Spinal cord (tissue), 10 donors: ENCODE data around the gene S100A1. TPM values are rescaled to one million over a fixed set of nuclear protein-coding genes. Genes with fewer than 3 reads are reported as not detected.
A peak's percentile ranks its signal among the peaks of the same experiment; 100 is the strongest.
"Not testable (repeated sequence)": the region's sequence is repeated elsewhere in the genome, so short reads cannot be mapped to it uniquely, and the experiment has no call there.

Experiments used
- DNase-seq, 6 donors: peaks; one replicate each; pipeline versions ENCODE4 v3.0.0 to v3.0.0-alpha.2; 2013 to 2015; ENCODE audit warnings: low spot score in 6 of 6, low read depth in 4 of 6
- H3K27ac ChIP-seq: one replicate; pipeline ENCODE4 v1.5.1; 2013; ENCODE audit warnings: low read depth, low read length, control low read depth
- H3K27me3 ChIP-seq: one replicate; pipeline ENCODE4 v1.6.1; 2013; ENCODE audit warnings: low read length; ENCODE audit not compliant: control insufficient read depth, insufficient read depth
- H3K36me3 ChIP-seq: one replicate; pipeline ENCODE4 v1.6.1; 2013; ENCODE audit warnings: low read length; ENCODE audit not compliant: control insufficient read depth, insufficient read depth
- H3K4me1 ChIP-seq: one replicate; pipeline ENCODE4 v1.6.1; 2013; ENCODE audit warnings: low read length; ENCODE audit not compliant: control insufficient read depth, insufficient read depth
- H3K4me3 ChIP-seq: one replicate; pipeline ENCODE4 v1.5.1; 2013; ENCODE audit warnings: low read depth, low read length, control low read depth
- H3K9me3 ChIP-seq: one replicate; pipeline ENCODE4 v1.6.1; 2013; ENCODE audit warnings: low read length; ENCODE audit not compliant: control insufficient read depth, insufficient read depth
- WGBS: methylation state at CpG from one replicate; pipeline ENCODE4 v1.1.5; 2013; ENCODE audit warnings: missing lambda C conversion rate; ENCODE audit not compliant: insufficient coverage; 5-methylcytosine and 5-hydroxymethylcytosine counted together
- polyA plus RNA-seq, 2 donors: library from polyadenylated mRNA; unstranded; fragments of 120-200 nt; gene quantifications; one replicate each; pipeline ENCODE4 v1.2.1, GENCODE V29; 2013; ENCODE audit not compliant: insufficient read length in 2 of 2
- total RNA-seq, 2 donors: library from RNA; depleted of rRNA in 1 of 2; stranded (reverse); fragments of 120-200 nt in 1 of 2; fragments of >200 nt in 1 of 2; gene quantifications; one replicate each; pipeline versions ENCODE4 v1.2.3 to v1.2.4, GENCODE V29; 2013 to 2014
- donor health status: healthy.

S100A1 gene
- total and polyA plus RNA-seq, 4 donors = 3.7 to 19.0 (median 14.3) TPM

DNA sequence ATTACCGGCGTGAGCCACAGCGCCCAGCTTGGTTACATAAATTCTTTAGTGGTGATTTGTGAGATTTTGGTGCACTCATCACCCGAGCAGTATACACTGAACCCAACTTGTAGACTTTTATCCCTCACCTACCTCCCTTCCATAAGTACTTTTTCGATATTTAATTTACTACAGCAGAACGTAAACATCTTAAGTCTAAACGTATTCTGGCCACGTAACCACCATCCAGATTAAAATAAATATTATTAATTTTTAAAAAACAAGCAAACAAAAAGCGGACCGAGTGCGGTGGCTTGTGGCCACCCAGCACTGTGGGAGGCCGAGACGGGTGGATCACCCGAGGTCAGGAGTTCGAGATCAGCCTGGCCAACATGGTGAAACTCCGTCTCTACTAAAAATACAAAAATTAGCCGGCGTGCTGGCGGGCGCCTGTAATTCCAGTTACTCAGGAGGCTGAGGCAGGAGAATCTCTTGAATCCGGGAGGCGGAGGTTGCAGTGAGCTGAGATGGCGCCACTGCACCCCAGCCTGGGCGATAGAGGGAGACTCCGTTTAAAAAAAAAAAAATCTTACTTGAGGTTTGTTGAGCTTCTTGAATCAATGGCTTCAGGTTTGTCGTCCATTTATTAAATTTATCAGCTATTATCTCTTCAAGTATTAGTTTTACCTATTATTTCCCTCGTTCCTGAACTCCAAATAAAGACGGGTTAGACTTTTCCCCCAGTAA, 43.6 kb downstream of the S100A1 start:
- not testable (repeated sequence) for H3K27me3 ChIP-seq, DNase-seq, H3K9me3 ChIP-seq
- H3K36me3 ChIP-seq = peaks cover 24% of the 10 kb centered on the region
- WGBS = 18% methylated on average over 12 of the region's 28 CpGs
- peaks cover 22% of the 10 kb centered on the region for H3K4me1 ChIP-seq
- peak overlapping the region; percentile 96 for H3K4me3 ChIP-seq
- H3K27ac ChIP-seq = peak overlapping the region; percentile 85

DNA sequence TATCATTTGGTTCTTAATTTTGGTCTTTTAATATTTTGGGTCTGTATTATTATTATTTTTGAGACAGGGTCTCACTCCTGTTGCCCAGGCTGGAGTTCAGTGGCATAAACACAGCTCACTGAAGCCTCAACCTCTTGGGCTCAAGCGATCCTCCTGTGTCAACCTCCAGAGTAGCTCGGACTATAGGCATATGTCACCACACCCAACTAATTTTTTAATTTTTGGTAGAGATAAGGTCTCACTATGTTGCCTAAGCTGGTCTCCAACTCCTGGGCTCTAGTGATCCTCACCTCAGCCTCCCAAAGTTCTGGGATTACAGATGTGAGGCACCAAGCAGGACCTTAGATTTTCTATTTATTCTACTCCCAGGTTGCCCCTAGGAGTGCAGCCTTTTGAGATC, 45.3 kb downstream of the S100A1 start:
- DNase-seq = no peak
- H3K4me3 ChIP-seq = no peak overlapping the region
- no peak overlapping the region for H3K27ac ChIP-seq
- H3K36me3 ChIP-seq = peaks cover 13% of the 10 kb centered on the region
- no CpG with 5 or more reads among the region's 2 CpGs for WGBS
- H3K9me3 ChIP-seq = no peaks in the 10 kb centered on the region
- H3K4me1 ChIP-seq = peaks cover 30% of the 10 kb centered on the region
- H3K27me3 ChIP-seq = peaks cover 8% of the 10 kb centered on the region

DNA sequence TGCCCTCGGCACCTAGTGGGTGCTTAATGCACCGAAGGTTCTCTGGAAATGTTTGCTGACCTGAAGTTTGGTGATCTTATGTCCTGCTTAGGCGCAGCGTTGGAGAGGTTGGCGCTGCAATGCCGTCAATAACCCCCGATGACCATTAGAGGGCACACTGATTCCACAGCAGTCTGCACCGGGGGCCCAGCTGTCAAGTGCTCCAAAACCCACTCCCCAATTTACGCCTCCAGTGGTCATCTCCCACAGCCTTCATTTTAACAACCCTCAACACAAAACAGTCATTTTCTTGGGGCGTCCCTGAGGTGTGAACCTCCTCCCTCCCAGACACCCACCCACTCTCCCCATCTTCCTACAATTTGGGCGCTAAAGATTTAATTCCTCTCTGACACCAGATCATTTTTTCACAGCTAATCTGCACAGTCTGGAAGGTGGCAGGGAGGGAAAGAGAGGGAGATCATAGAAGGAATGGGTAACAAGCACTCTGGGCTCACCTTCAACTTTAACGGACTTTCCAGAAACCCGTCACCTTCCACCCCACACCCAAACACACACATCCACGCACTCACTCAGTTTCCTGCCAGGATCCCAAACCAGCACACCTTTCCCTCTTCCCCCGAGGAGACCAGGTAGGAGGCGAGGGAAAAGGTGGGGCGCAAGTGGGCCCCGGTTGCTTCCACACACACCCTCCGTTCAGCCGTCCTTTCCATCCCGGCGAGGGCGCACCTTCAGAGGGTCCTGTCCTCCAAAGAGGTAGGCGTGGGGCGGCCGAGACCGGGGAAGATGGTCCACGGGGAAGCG, 49.7 kb downstream of the S100A1 start:
- no peaks in the 10 kb centered on the region for H3K9me3 ChIP-seq
- H3K4me3 ChIP-seq = peak overlapping the region; percentile 35
- DNase-seq = peak in 2 of 6 donors; percentile 79 to 89
- WGBS = 2% methylated on average over 23 of the region's 29 CpGs
- peaks cover 40% of the 10 kb centered on the region for H3K27me3 ChIP-seq
- peaks cover 21% of the 10 kb centered on the region for H3K4me1 ChIP-seq
- H3K27ac ChIP-seq = no peak overlapping the region
- H3K36me3 ChIP-seq = no peaks in the 10 kb centered on the region

DNA sequence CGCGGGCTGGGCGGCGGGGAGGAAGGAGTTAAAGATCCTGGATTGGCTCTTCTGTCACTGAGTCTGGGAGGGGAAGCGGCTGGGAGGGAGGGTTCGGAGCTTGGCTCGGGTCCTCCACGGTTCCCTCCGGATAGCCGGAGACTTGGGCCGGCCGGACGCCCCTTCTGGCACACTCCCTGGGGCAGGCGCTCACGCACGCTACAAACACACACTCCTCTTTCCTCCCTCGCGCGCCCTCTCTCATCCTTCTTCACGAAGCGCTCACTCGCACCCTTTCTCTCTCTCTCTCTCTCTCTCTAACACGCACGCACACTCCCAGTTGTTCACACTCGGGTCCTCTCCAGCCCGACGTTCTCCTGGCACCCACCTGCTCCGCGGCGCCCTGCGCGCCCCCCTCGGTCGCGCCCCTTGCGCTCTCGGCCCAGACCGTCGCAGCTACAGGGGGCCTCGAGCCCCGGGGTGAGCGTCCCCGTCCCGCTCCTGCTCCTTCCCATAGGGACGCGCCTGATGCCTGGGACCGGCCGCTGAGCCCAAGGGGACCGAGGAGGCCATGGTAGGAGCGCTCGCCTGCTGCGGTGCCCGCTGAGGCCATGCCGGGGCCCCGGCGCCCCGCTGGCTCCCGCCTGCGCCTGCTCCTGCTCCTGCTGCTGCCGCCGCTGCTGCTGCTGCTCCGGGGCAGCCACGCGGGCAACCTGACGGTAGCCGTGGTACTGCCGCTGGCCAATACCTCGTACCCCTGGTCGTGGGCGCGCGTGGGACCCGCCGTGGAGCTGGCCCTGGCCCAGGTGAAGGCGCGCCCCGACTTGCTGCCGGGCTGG, 50.5 kb downstream of the S100A1 start, which contains the start of gene NPR1:
NPR1 (plus strand) TSS at position 170 of the 818 bp plus-strand sequence; CDS start at position 591, 421 bp downstream.
- DNase-seq = peak in 2 of 6 donors; percentile 65 to 73
- Histone ChIP-seq H3K27me3 (peaks cover 40% of the 10 kb centered on the region), H3K36me3 (no peaks in the 10 kb centered on the region), H3K4me1 (peaks cover 21% of the 10 kb centered on the region), H3K4me3 (peak within 1 kb of the TSS; percentile 38), H3K9me3 (no peaks in the 10 kb centered on the region), H3K27ac (no peak within 1 kb of the TSS)
- under 1% methylated on average over 78 of the region's 78 CpGs for WGBS

DNA sequence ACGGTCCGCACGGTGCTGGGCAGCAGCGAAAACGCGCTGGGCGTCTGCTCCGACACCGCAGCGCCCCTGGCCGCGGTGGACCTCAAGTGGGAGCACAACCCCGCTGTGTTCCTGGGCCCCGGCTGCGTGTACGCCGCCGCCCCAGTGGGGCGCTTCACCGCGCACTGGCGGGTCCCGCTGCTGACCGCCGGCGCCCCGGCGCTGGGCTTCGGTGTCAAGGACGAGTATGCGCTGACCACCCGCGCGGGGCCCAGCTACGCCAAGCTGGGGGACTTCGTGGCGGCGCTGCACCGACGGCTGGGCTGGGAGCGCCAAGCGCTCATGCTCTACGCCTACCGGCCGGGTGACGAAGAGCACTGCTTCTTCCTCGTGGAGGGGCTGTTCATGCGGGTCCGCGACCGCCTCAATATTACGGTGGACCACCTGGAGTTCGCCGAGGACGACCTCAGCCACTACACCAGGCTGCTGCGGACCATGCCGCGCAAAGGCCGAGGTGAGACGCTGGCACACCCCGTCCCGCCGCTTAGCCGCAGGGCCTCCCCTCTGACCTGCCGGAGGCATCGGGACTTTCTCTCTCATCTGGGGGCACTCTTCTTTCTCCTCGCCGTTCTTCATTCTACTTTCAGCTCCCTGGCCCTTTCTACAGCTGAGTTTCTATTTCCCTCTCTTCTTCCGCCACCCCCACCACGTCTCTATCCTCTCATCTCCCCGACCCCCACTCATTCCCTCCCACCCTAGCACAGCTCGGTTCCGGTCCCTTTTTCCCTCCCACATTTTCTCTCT, 51.3 kb downstream of the S100A1 start:
- H3K27ac ChIP-seq = no peak overlapping the region
- DNase-seq = peak in 2 of 6 donors; percentile 13 to 26
- under 1% methylated on average over 73 of the region's 73 CpGs for WGBS

DNA sequence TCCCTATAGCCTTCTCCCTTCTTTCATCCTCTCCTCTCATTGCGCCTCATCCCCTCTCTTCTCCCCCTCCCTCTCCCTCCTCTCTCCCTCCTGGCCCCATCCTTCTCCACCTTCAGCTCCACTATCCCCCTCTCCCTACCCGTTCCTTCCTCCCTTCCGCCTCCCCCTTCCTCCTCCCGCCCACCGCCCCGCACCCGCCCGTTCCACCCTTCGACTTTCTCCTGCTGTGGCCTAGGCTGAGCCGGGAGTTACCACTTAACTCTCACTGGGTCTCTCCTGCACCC, 51.8 kb downstream of the S100A1 start:
- H3K36me3 ChIP-seq = no peaks in the 10 kb centered on the region
- no peak for DNase-seq
- 10% methylated on average over 5 of the region's 10 CpGs for WGBS
- peaks cover 40% of the 10 kb centered on the region for H3K27me3 ChIP-seq
- H3K4me3 ChIP-seq = no peak overlapping the region
- H3K4me1 ChIP-seq = peaks cover 21% of the 10 kb centered on the region
- H3K27ac ChIP-seq = no peak overlapping the region
- H3K9me3 ChIP-seq = no peaks in the 10 kb centered on the region

More for the DNA sequence above, 51.3 kb downstream of the S100A1 start:
- Histone ChIP-seq H3K9me3 (no peaks in the 10 kb centered on the region), H3K4me1 (peaks cover 21% of the 10 kb centered on the region), H3K4me3 (peak overlapping the region; percentile 38), H3K27me3 (peaks cover 40% of the 10 kb centered on the region), H3K36me3 (no peaks in the 10 kb centered on the region)

Other genes with a start within 250 kb of the S100A1 start
- 100 to 1,000 TPM in 1 of 2 donors, 1 to 10 TPM in 1; 8.3 to 286 TPM for gene S100A8, start 237.4 kb upstream of the S100A1 start, total RNA-seq
- 1 to 10 TPM; 1.3 to 3.8 TPM for gene S100A8, start 237.4 kb upstream of the S100A1 start, polyA plus RNA-seq
- not detected for gene S100A7A, start 211.9 kb upstream of the S100A1 start, total RNA-seq
- not detected for gene S100A7A, start 211.9 kb upstream of the S100A1 start, polyA plus RNA-seq
- not detected for gene S100A7, start 167.8 kb upstream of the S100A1 start, total RNA-seq
- gene S100A7, start 167.8 kb upstream of the S100A1 start, polyA plus RNA-seq = not detected
- gene S100A6, start 92.4 kb upstream of the S100A1 start, total RNA-seq = 100 to 1,000 TPM in 1 of 2 donors, 10 to 100 TPM in 1; 75.3 to 276 TPM
- gene S100A6, start 92.4 kb upstream of the S100A1 start, polyA plus RNA-seq = 100 to 1,000 TPM; 106 to 149 TPM
- gene S100A5, start 87.5 kb upstream of the S100A1 start, total RNA-seq = not detected
- not detected for gene S100A5, start 87.5 kb upstream of the S100A1 start, polyA plus RNA-seq
- 10 to 100 TPM; 21.1 to 38.2 TPM for gene S100A4, start 82.6 kb upstream of the S100A1 start, total RNA-seq
- 10 to 100 TPM in 1 of 2 donors, 1 to 10 TPM in 1; 6.0 to 17.9 TPM for gene S100A4, start 82.6 kb upstream of the S100A1 start, polyA plus RNA-seq
- gene S100A3, start 79.2 kb upstream of the S100A1 start, total RNA-seq = not detected
- under 1 TPM in 1 of 2 donors, not detected in 1; 0.29 TPM for gene S100A3, start 79.2 kb upstream of the S100A1 start, polyA plus RNA-seq
- gene S100A2, start 62.6 kb upstream of the S100A1 start, total RNA-seq = 1 to 10 TPM in 1 of 2 donors, not detected in 1; 1.2 TPM
- under 1 TPM; 0.40 to 0.81 TPM for gene S100A2, start 62.6 kb upstream of the S100A1 start, polyA plus RNA-seq
- 100 to 1,000 TPM in 1 of 2 donors, 10 to 100 TPM in 1; 46.0 to 101 TPM for gene S100A16, start 15.3 kb upstream of the S100A1 start, total RNA-seq
- gene S100A16, start 15.3 kb upstream of the S100A1 start, polyA plus RNA-seq = 100 to 1,000 TPM; 120 to 135 TPM
- gene S100A14, start 12.1 kb upstream of the S100A1 start, total RNA-seq = under 1 TPM in 1 of 2 donors, not detected in 1; 0.61 TPM
- under 1 TPM in 1 of 2 donors, not detected in 1; 0.39 TPM for gene S100A14, start 12.1 kb upstream of the S100A1 start, polyA plus RNA-seq
- gene S100A13, start 929 bp upstream of the S100A1 start, total RNA-seq = 100 to 1,000 TPM in 1 of 2 donors, 10 to 100 TPM in 1; 30.5 to 141 TPM
- gene S100A13, start 929 bp upstream of the S100A1 start, polyA plus RNA-seq = 10 to 100 TPM; 42.0 to 58.3 TPM
- gene CHTOP, start 5.6 kb downstream of the S100A1 start, total RNA-seq = 10 to 100 TPM; 56.9 to 58.0 TPM
- gene CHTOP, start 5.6 kb downstream of the S100A1 start, polyA plus RNA-seq = 100 to 1,000 TPM; 115 to 127 TPM
- 10 to 100 TPM; 58.0 to 70.5 TPM for gene SNAPIN, start 30.3 kb downstream of the S100A1 start, total RNA-seq
- 10 to 100 TPM; 65.4 to 70.2 TPM for gene SNAPIN, start 30.3 kb downstream of the S100A1 start, polyA plus RNA-seq
- 100 to 1,000 TPM; 155 to 243 TPM for gene ILF2, start 42.6 kb downstream of the S100A1 start, total RNA-seq
- gene ILF2, start 42.6 kb downstream of the S100A1 start, polyA plus RNA-seq = 100 to 1,000 TPM; 209 to 214 TPM
- gene NPR1, start 50.3 kb downstream of the S100A1 start, total RNA-seq = 1 to 10 TPM; 1.7 to 6.3 TPM
- 1 to 10 TPM; 1.6 to 3.2 TPM for gene NPR1, start 50.3 kb downstream of the S100A1 start, polyA plus RNA-seq
- 10 to 100 TPM; 40.5 to 57.8 TPM for gene INTS3, start 99.6 kb downstream of the S100A1 start, total RNA-seq
- gene INTS3, start 99.6 kb downstream of the S100A1 start, polyA plus RNA-seq = 100 to 1,000 TPM in 1 of 2 donors, 10 to 100 TPM in 1; 81.5 to 107 TPM
- gene SLC27A3, start 147.0 kb downstream of the S100A1 start, total RNA-seq = 10 to 100 TPM; 12.1 to 29.0 TPM
- gene SLC27A3, start 147.0 kb downstream of the S100A1 start, polyA plus RNA-seq = 10 to 100 TPM; 28.5 to 37.3 TPM